ENCODE data around the gene OR7G2. TPM values are rescaled to one million over a fixed set of nuclear protein-coding genes. Genes with fewer than 3 reads are reported as not detected.

OR7G2 gene
- total RNA-seq (2013): not detected
- polyA plus RNA-seq: not detected
- polyA minus RNA-seq: not detected in 2 replicates
- total RNA-seq: 0 to 0.69 (median 0) reads per million in 11 experiments

DNA sequence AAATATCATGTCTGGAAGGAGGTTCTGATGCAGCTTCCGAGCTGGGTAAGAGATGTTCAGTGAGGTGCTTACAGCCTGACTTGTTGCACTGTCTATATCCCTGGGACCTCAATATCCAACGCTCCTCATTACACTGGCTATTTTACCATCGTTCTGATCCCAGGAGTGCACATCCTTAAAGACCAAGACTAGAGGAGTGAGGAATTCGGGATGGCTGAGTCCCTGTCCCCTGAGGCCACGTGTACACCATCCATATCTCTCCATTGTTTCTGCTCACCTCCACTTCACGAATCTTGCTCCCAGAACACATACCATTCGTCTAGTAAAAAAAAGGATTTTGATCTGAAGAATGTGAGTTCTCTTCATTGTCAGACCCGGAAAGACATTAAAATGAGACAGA lies at the start of gene OR7G2:
OR7G2 (minus strand) TSS at position 101 of the 400 bp plus-strand sequence. CDS start 4,232 bp downstream, outside the sequence.
- Histone ChIP-seq H3K4me2 (replicated peaks; ENCODE audit: extremely low read depth, low read length, poor library complexity, severe bottlenecking) (no peak within 1 kb of the TSS), H3K79me2 (ENCODE audit: insufficient read depth, low read length) (no peaks in the 10 kb centered on the region), H3K9me3 (replicated peaks in 1 of 2; ENCODE audit: control insufficient read depth in 1 of 2, insufficient read depth in 1 of 2, low read length in 2 of 2) (no peaks in the 10 kb centered on the region), H3K4me1 (ENCODE audit: control insufficient read depth in 1 of 2, insufficient read depth in 2 of 2, low read length in 2 of 2) (no peaks in the 10 kb centered on the region), H3K4me3 (replicated peaks in 1 of 3; ENCODE audit: low read depth in 2 of 3, low read length in 3 of 3) (no peak within 1 kb of the TSS), H3K27me3 (ENCODE audit: control insufficient read depth in 2 of 2, insufficient read depth in 2 of 2, low read length in 2 of 2) (no peaks in the 10 kb centered on the region), H3K27ac (ENCODE audit: low read depth in 1 of 2, low read length in 2 of 2) (no peak within 1 kb of the TSS), H3K36me3 (replicated peaks in 1 of 2; ENCODE audit: control insufficient read depth in 1 of 2, insufficient read depth in 2 of 2, low read length in 2 of 2) (no peaks in the 10 kb centered on the region), H2AFZ (ENCODE audit: insufficient read depth, low read depth, low read length, poor library complexity, severe bottlenecking) (no peak within 1 kb of the TSS), H4K20me1 (ENCODE audit: insufficient read depth, low read length) (no peaks in the 10 kb centered on the region), H3K9ac (ENCODE audit: insufficient read depth, low read length, poor library complexity, severe bottlenecking) (no peak within 1 kb of the TSS)
- intact Hi-C loops (cut with micrococcal nuclease): no loop called here
- Mint-ChIP-seq H3K4me1 (no peaks in the 10 kb centered on the region), H3K9me3 (peaks cover 0 to 2% (median 0%) of the 10 kb centered on the region in 7 donors), H3K4me3 (no peak within 1 kb of the TSS), H3K27ac (no peak within 1 kb of the TSS), H3K36me3 (no peaks in the 10 kb centered on the region), H3K27me3 (ENCODE audit: low read depth in 3 of 3) (peaks cover 9 to 14% (median 12%) of the 10 kb centered on the region in 3 donors)
- no peak for DNase-seq
- WGBS (ENCODE audit: insufficient coverage): 74% methylated on average over 3 of the region's 8 CpGs
- TF ChIP-seq, protein P1, sequence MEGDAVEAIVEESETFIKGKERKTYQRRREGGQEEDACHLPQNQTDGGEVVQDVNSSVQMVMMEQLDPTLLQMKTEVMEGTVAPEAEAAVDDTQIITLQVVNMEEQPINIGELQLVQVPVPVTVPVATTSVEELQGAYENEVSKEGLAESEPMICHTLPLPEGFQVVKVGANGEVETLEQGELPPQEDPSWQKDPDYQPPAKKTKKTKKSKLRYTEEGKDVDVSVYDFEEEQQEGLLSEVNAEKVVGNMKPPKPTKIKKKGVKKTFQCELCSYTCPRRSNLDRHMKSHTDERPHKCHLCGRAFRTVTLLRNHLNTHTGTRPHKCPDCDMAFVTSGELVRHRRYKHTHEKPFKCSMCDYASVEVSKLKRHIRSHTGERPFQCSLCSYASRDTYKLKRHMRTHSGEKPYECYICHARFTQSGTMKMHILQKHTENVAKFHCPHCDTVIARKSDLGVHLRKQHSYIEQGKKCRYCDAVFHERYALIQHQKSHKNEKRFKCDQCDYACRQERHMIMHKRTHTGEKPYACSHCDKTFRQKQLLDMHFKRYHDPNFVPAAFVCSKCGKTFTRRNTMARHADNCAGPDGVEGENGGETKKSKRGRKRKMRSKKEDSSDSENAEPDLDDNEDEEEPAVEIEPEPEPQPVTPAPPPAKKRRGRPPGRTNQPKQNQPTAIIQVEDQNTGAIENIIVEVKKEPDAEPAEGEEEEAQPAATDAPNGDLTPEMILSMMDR (IDR thresholded peaks at IDR 0.05): no peak

DNA sequence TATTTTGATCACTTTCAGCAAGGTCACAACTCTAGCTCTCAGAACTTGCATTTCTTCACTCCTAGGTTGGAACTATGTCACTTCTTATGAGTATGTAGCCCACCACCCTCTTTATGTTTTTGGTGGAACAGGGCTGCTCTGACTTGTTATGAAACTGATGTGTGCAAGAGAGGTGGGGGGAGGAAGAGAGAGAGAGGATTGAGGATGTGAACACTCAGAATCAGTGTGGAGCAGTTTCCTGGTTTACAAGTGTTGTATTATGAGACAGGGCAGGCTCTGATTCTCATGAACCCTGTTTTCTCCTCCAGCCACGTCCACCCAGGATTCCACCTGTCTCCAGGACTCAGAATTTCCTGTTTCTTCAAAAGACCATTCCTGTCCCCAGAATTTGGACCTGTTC lies 49.0 kb upstream of the OR7G2 start:
- peaks cover 27% of the 10 kb centered on the region for H4K20me1 ChIP-seq (ENCODE audit: insufficient read depth, low read length)
- Mint-ChIP-seq H3K36me3 (peaks cover 90 to 98% of the 10 kb centered on the region in 2 donors), H3K9me3 (peaks cover 68 to 91% (median 73%) of the 10 kb centered on the region in 7 donors), H3K4me3 (peak overlapping the region in 1 of 2 donors; percentile 17), H3K4me1 (peaks cover 5% of the 10 kb centered on the region), H3K27me3 (ENCODE audit: low read depth in 3 of 3) (peaks cover 0 to 1% (median 0%) of the 10 kb centered on the region in 3 donors), H3K27ac (peak overlapping the region in 1 of 7 donors; percentile 46)
- peaks cover 61% of the 10 kb centered on the region for H3K79me2 ChIP-seq (ENCODE audit: insufficient read depth, low read length)
- H3K27ac ChIP-seq (ENCODE audit: low read depth in 1 of 2, low read length in 2 of 2): no peak overlapping the region
- H3K4me3 ChIP-seq (replicated peaks in 1 of 3; ENCODE audit: low read depth in 2 of 3, low read length in 3 of 3): no peak overlapping the region
- H3K4me2 ChIP-seq (replicated peaks; ENCODE audit: extremely low read depth, low read length, poor library complexity, severe bottlenecking): no peak overlapping the region
- no peak overlapping the region for H2AFZ ChIP-seq (ENCODE audit: insufficient read depth, low read depth, low read length, poor library complexity, severe bottlenecking)
- intact Hi-C loops (cut with micrococcal nuclease): no loop called here
- 40% methylated on average over 1 of the region's 1 CpG for WGBS (ENCODE audit: insufficient coverage)
- peaks cover 60 to 100% of the 10 kb centered on the region in 2 donors for H3K36me3 ChIP-seq (replicated peaks in 1 of 2; ENCODE audit: control insufficient read depth in 1 of 2, insufficient read depth in 2 of 2, low read length in 2 of 2)
- H3K9me3 ChIP-seq (replicated peaks in 1 of 2; ENCODE audit: control insufficient read depth in 1 of 2, insufficient read depth in 1 of 2, low read length in 2 of 2): peaks cover 85 to 91% of the 10 kb centered on the region in 2 donors
- H3K4me1 ChIP-seq (ENCODE audit: control insufficient read depth in 1 of 2, insufficient read depth in 2 of 2, low read length in 2 of 2): no peaks in the 10 kb centered on the region
- no peak for DNase-seq
- no peaks in the 10 kb centered on the region for H3K27me3 ChIP-seq (ENCODE audit: control insufficient read depth in 2 of 2, insufficient read depth in 2 of 2, low read length in 2 of 2)
- TF ChIP-seq, protein P1 (IDR thresholded peaks at IDR 0.05): no peak
- no peak overlapping the region for H3K9ac ChIP-seq (ENCODE audit: insufficient read depth, low read length, poor library complexity, severe bottlenecking)

Data from CD14-positive monocyte (primary cell).